Heart left ventricle (tissue), 13 donors: Measurements from ENCODE around the gene PARP4.
"Not testable (repeated sequence)": the region's sequence is repeated elsewhere in the genome, so short reads cannot be mapped to it uniquely, and the experiment has no call there.

Experiments used
- POLR2A ChIP-seq, 2 donors: fragments of 450-650 bp; IDR thresholded peaks; one replicate each; pipeline ENCODE4 v1.6.1; 2017; ENCODE audit warnings: antibody characterized with exemption in 2 of 2, mild to moderate bottlenecking in 2 of 2, moderate library complexity in 2 of 2
- TF ChIP-seq, protein P1 (sequence below), 12 donors: fragments of 200-600 bp; sonication (generic) in 4 of 12; IDR thresholded peaks; one replicate each; pipeline versions ENCODE4 v1.5.0 to v1.8.0; 2018 to 2022; ENCODE audit warnings: antibody characterized with exemption in 12 of 12, mild to moderate bottlenecking in 5 of 12
- donor health status: ischemic (EF 13 %, LVEDD 7.1; RV severe dilation, severe dysfunction).
- donor health status: DM: no; HTN: yes; CAD: no.
- donor health status: DM: no; HTN: no; CAD: no.
- donor health status: ischemic (EF 25% LVEDD 6.9; RV normal size, moderate dysfunction).
- donor health status: ischemic (EF 25% LVEDD 5.7; RV mildly dilated, moderate dysfunction).
- donor health status: ischemic (EF 35%, LVEDD 5.7; RV mildly dilated, moderate dysfunction).
- donor health status: nonischemic (EF 11% LVEDD 7.7; RV severe dilation, severe dysfunction).
- donor health status: DM: yes; HTN: yes; CAD: no.
- donor health status: PGD.
- donor health status: ischemic (EF 29% LVEDD 5.4; RV normal size, mild dysfunction).
- donor health status: nonischemic (EF 23%, LVEDD 6.1; RV moderate dilation, normal function).

DNA sequence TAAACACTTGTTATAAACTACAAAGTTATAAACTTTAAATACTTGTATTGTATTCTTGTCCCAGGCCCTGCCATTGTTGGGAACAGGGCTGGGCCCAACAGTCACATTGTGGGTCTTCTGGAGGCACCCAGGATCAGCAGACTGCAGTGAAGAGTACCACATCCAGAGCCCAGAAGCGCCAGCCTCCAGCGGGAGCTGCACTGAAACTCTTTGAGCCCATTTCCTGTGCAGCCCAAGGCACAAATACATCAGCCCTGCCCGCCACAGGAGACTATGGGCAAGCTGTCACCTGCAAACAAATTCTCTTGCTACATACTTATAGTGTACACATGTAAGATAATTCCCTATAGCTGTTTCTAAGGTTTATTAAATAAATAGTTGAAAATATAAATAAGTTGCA is 86.5 kb downstream of the PARP4 start:
- not testable (repeated sequence) for TF ChIP-seq POLR2A (IDR thresholded peaks at IDR 0.05)
- TF ChIP-seq, protein P1, sequence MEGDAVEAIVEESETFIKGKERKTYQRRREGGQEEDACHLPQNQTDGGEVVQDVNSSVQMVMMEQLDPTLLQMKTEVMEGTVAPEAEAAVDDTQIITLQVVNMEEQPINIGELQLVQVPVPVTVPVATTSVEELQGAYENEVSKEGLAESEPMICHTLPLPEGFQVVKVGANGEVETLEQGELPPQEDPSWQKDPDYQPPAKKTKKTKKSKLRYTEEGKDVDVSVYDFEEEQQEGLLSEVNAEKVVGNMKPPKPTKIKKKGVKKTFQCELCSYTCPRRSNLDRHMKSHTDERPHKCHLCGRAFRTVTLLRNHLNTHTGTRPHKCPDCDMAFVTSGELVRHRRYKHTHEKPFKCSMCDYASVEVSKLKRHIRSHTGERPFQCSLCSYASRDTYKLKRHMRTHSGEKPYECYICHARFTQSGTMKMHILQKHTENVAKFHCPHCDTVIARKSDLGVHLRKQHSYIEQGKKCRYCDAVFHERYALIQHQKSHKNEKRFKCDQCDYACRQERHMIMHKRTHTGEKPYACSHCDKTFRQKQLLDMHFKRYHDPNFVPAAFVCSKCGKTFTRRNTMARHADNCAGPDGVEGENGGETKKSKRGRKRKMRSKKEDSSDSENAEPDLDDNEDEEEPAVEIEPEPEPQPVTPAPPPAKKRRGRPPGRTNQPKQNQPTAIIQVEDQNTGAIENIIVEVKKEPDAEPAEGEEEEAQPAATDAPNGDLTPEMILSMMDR (IDR thresholded peaks at IDR 0.05), result not testable (repeated sequence)
